ENCODE data around the gene FAM229A. TPM values are rescaled to one million over a fixed set of nuclear protein-coding genes. Genes with fewer than 3 reads are reported as not detected.

FAM229A gene
- total RNA-seq, 1 donor from 2014 or later: 12.9 TPM

DNA sequence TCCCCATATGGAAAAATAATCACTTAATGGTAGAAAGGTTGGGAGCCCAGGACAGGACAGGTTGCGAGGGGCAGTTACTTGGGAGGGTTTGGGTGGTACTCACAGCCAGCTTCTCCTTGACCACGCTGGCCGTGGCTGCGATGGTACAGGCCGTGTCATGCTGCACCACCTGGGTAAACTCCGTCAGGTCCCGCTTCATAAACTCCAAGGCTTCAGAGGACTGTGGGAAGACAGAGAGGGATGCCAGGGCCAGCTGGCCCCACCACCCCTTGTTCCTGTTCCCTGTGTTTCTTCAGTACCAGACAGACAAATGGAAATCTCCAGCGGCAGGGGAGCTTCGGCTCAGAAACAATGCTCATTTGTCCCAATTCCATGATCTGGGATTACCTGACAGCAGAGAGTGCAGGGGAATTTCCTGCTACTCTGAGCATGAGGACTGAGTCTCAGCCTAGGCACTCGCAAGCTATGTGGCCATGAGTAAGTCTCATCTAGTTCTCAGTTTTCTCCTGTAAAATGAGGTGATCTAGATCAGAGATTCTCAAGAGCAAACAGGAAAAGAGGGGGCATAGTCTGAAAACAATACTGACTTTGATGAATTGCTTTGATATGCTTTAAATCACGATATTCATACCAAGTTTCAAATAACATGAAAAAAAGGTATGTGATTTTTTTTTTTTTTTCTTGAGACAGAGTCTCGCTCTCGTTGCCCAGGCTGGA is 24.5 kb upstream of the FAM229A start:
- TF ChIP-seq, protein P1, sequence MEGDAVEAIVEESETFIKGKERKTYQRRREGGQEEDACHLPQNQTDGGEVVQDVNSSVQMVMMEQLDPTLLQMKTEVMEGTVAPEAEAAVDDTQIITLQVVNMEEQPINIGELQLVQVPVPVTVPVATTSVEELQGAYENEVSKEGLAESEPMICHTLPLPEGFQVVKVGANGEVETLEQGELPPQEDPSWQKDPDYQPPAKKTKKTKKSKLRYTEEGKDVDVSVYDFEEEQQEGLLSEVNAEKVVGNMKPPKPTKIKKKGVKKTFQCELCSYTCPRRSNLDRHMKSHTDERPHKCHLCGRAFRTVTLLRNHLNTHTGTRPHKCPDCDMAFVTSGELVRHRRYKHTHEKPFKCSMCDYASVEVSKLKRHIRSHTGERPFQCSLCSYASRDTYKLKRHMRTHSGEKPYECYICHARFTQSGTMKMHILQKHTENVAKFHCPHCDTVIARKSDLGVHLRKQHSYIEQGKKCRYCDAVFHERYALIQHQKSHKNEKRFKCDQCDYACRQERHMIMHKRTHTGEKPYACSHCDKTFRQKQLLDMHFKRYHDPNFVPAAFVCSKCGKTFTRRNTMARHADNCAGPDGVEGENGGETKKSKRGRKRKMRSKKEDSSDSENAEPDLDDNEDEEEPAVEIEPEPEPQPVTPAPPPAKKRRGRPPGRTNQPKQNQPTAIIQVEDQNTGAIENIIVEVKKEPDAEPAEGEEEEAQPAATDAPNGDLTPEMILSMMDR (IDR thresholded peaks at IDR 0.05; ENCODE audit: unreplicated experiment): no peak
- H3K36me3 Mint-ChIP-seq: peaks cover 19% of the 10 kb centered on the region
- no peak overlapping the region for H3K27ac Mint-ChIP-seq
- no peaks in the 10 kb centered on the region for H3K27me3 Mint-ChIP-seq (ENCODE audit: low read depth)
- no peak overlapping the region for H3K4me3 Mint-ChIP-seq
- H3K4me1 Mint-ChIP-seq: no peaks in the 10 kb centered on the region
- no peaks in the 10 kb centered on the region for H3K9me3 Mint-ChIP-seq
- no peak for DNase-seq (ENCODE audit: low spot score in 2 of 2, unreplicated experiment in 2 of 2)

- Mint-ChIP-seq H3K27me3 (ENCODE audit: low read depth) (no peaks in the 10 kb centered on the region), H3K27ac (no peak overlapping the region)
- no peak for DNase-seq (ENCODE audit: low spot score in 2 of 2, unreplicated experiment in 2 of 2)
Observed at GRCh38 chr1:32380057-32380456, 17.8 kb upstream of the FAM229A start.

GRCh38 chr1:32377541-32378220 is 15.4 kb upstream of the FAM229A start:
- Mint-ChIP-seq H3K36me3 (peaks cover 44% of the 10 kb centered on the region), H3K27ac (no peak overlapping the region), H3K9me3 (no peaks in the 10 kb centered on the region), H3K27me3 (ENCODE audit: low read depth) (no peaks in the 10 kb centered on the region), H3K4me1 (no peaks in the 10 kb centered on the region), H3K4me3 (no peak overlapping the region)
- DNase-seq (ENCODE audit: low spot score in 2 of 2, unreplicated experiment in 2 of 2): no peak
- TF ChIP-seq, protein P1 (IDR thresholded peaks at IDR 0.05; ENCODE audit: unreplicated experiment): no peak

More at GRCh38 chr1:32380057-32380456, 17.8 kb upstream of the FAM229A start:
- Mint-ChIP-seq H3K36me3 (peaks cover 37% of the 10 kb centered on the region), H3K4me3 (no peak overlapping the region), H3K9me3 (no peaks in the 10 kb centered on the region), H3K4me1 (no peaks in the 10 kb centered on the region)
- TF ChIP-seq, protein P1 (IDR thresholded peaks at IDR 0.05; ENCODE audit: unreplicated experiment): no peak

DNA sequence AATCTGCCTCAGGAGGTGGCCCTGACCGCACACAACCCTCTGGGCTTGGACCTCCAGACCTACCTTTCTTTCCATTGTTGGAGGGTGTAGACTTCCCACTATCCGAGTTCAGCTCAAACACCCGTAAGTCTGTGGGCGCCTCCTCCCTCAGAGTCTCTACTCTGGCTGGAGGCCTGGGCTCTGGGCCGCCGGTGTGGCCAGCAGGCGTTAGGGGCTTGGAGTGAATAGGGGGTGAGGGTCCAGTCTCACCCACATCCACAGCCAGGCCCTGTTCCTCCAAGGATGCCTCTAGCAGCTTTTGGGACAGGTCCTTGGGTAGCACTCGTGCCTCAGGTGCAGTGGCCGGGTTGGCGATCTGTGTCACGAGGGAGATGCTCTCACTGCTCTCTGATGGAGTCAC is 13.9 kb upstream of the FAM229A start:
- H3K27ac Mint-ChIP-seq: no peak overlapping the region
- H3K4me1 Mint-ChIP-seq: no peaks in the 10 kb centered on the region
- no peaks in the 10 kb centered on the region for H3K9me3 Mint-ChIP-seq
- no peaks in the 10 kb centered on the region for H3K27me3 Mint-ChIP-seq (ENCODE audit: low read depth)
- DNase-seq (ENCODE audit: low spot score in 2 of 2, unreplicated experiment in 2 of 2): no peak
- TF ChIP-seq, protein P1 (IDR thresholded peaks at IDR 0.05; ENCODE audit: unreplicated experiment): no peak
- no peak overlapping the region for H3K4me3 Mint-ChIP-seq
- peaks cover 49% of the 10 kb centered on the region for H3K36me3 Mint-ChIP-seq

- Mint-ChIP-seq H3K27me3 (ENCODE audit: low read depth) (no peaks in the 10 kb centered on the region), H3K36me3 (peaks cover 38% of the 10 kb centered on the region), H3K9me3 (no peaks in the 10 kb centered on the region), H3K4me1 (no peaks in the 10 kb centered on the region), H3K27ac (no peak overlapping the region), H3K4me3 (no peak overlapping the region)
- DNase-seq (ENCODE audit: low spot score in 2 of 2, unreplicated experiment in 2 of 2): no peak
- TF ChIP-seq, protein P1 (IDR thresholded peaks at IDR 0.05; ENCODE audit: unreplicated experiment): no peak
Observed at GRCh38 chr1:32373996-32374592, 11.8 kb upstream of the FAM229A start.

Data from mesothelial cell of epicardium (in vitro differentiated cells).